Stimulated activated CD8-positive, alpha-beta memory T cell treated with anti-CD3 and anti-CD28 coated beads, Interleukin-7, amount 100 ng/mL, for 1 hour (primary cell): ENCODE data around the gene TBC1D22A.

Source experiments
- DNase-seq, 2 donors: peaks; one replicate each; pipeline ENCODE4 v3.0.0-alpha.2; 2020; ENCODE audit warnings: low read depth in 2 of 2

Gene TBC1D22A

DNA sequence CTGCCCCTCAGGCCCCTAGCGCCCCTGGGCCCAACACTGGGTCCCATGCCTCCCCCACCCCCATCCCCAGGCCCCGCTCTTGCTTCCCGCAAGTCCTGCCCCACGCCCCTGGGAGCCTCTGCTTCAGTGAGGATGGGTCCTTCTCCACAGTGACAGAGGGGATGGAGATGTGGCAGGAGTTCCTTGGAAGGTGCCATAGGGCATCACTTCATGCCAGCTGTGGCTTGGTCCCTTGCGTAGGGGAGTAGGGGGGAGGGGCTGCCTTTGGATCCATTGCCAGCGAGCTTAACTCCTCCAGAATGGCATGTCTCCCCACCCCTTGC is 9.5 kb upstream of the TBC1D22A start:
- no peak for DNase-seq

GRCh38 chr22:46753360-46753759 is 9.1 kb upstream of the TBC1D22A start:
- DNase-seq, result no peak

DNA sequence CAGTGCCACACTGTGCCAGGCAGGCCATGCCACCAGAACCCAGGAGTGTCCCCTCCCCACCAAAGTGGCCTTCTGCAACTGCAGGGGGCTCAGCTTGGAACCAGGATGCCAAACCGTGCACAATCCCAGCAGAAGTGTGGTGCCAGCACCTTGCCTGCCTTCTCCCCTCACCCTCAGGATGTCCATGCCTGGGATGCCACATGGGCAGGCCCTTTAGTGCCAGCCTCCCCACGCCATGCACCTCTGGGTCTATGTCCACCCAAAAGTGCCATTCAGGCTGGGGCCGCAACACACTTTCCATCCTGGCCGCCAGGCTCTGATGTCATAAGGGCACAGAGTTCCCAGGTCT is 8.7 kb upstream of the TBC1D22A start:
- DNase-seq, result no peak

- DNase-seq, result no peak
Measured at GRCh38 chr22:46754110-46754799, 8.2 kb upstream of the TBC1D22A start.

- DNase-seq, result no peak
Measured at GRCh38 chr22:46754826-46755225, 7.6 kb upstream of the TBC1D22A start.

DNA sequence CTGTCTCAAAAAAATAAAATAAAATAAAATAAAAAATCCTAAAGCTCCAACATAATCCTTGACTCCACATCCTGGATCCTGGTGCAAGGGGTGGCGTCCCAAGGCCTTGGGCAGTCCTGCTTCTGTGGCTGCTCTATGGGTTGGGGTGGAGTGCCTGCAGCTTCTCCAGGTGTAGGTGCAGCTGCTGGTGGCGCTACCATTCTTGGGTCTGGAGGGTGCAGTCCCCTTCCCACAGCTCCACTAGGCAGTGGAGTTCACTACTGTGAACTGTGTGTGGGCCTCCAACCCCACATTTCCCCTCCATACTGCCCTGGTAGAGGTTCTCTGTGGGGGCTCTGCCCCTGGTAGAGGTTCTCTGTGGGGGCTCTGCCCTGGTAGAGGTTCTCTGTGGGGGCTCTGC is 6.9 kb upstream of the TBC1D22A start:
- DNase-seq, result no peak

GRCh38 chr22:46756097-46756496 is 6.4 kb upstream of the TBC1D22A start:
- DNase-seq, result no peak

GRCh38 chr22:46757104-46757503 is 5.3 kb upstream of the TBC1D22A start:
- DNase-seq, result no peak

- no peak for DNase-seq
Measured at GRCh38 chr22:46758121-46758520, 4.3 kb upstream of the TBC1D22A start.

- DNase-seq, result no peak
Measured at GRCh38 chr22:46758867-46759290, 3.6 kb upstream of the TBC1D22A start.

GRCh38 chr22:46761017-46761416 is 1.4 kb upstream of the TBC1D22A start:
- DNase-seq, result no peak

GRCh38 chr22:46761539-46762237 is 762 bp upstream of the TBC1D22A start:
- no peak for DNase-seq

DNA sequence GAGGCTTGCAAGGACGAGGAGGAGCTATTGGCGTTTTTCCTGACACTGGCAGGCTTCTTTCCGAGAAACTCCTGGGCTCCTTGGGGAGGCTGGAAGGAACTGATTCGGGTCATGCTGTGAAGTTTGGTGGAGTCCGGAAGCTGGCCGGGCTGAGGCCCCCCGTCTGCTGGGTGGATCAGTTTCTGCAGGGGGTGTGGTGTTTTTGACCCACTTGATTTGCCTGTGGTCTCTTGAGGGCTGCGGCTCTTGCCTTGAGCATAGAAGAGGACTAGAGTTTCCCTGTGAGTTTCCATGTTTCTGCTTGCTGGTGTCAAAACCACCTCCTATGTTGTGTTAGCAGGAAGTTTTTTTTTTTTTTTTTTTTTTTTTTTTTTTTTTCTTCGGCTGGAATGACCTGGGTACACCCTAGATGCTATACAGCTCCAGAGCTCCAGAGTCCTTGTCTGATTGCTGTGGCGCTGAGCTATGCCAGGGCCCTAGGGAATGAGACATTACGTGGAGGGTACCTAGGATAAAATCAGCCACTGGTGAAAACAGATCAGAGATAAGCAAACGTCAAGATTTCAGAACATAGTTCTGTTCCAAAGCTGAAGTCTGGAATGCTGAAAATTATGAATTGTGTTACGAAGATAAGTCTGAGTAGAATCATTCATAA is 728 bp downstream of the TBC1D22A start:
- DNase-seq, result no peak

GRCh38 chr22:46764140-46764680 is 1.8 kb downstream of the TBC1D22A start:
- DNase-seq, result no peak

- DNase-seq, result no peak
Measured at GRCh38 chr22:46764779-46765485, 2.5 kb downstream of the TBC1D22A start.

- DNase-seq, result no peak
Measured at GRCh38 chr22:46766611-46767010, 4.2 kb downstream of the TBC1D22A start.

DNA sequence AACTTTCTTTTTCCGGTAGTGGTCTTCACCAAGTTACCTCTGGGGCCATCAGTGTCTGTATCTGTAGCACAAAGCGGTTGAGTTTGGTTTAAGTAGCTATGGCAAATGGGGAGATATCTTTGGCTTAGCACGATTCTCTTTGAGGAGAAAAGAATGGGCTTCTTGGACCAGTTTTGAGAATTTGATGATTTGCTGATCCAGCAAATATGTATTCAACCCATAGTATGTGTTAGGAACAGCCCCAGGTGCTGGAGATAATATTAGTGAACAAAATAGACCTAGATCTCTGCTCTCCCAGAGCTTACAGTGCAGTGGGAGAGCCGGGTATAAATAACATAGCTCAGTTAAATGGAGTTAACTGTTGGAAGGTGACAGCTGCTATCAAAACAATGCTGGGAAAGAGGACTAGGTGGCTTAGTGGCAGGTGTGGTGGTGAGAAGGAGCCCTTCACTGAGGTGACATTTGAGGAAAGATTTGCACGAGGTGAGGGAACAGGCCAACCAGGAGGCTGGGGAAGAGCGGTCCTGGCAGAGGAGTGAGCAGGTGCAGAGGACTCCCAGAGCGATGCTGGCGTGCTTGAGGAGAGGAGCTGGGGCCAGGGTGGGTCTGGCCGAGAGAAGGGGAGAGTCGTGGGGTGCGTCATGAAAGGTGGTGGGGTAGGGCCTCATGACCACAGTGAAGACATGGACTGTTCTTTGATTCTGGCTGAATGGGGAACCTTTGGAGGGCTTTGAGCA is 5.0 kb downstream of the TBC1D22A start:
- no peak for DNase-seq

GRCh38 chr22:46769191-46769675 is 6.8 kb downstream of the TBC1D22A start:
- DNase-seq, result no peak

DNA sequence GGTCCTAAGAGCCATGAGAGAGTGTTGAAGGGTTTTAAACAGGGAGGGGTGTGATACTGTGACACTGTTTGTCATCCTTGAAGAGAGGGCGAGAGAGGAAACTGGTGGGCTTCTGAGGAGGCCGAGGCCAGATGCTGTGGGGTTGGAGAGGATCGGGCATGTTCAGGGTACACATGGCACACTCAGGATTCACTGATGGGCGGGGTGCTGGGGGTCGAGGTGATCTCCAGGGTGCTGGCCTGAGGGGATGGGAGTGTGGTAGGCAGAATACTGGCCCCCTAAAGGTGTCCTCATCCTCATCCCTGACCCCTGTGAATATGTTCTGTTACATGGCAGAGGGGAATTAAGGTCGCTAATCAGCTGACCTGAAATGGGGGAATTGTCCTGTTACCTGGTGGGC is 7.3 kb downstream of the TBC1D22A start:
- DNase-seq, result no peak

DNA sequence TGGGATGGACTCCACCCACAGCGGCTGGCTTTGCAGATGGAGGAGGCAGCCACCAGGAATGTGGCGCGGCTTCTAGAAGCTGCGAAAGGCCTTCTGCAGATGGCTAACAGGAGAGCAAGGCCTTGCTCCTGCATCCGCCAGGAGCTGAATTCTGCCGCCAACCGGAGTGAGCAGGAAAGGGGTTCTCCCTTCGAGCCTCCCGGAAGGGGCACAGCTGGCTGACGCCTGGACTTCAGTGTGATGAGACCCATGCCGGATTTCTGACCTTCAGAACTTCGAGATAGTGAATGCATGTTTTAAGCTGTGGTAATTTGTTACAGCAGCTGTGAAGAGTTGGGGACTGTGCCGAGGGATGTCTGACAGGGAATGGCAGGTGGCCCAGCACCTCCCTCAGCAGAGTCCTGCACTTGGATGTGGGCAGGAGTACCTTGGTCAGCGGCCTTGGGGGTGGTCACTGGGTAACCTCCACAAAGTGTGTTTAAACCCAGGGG is 7.7 kb downstream of the TBC1D22A start:
- DNase-seq, result no peak

DNA sequence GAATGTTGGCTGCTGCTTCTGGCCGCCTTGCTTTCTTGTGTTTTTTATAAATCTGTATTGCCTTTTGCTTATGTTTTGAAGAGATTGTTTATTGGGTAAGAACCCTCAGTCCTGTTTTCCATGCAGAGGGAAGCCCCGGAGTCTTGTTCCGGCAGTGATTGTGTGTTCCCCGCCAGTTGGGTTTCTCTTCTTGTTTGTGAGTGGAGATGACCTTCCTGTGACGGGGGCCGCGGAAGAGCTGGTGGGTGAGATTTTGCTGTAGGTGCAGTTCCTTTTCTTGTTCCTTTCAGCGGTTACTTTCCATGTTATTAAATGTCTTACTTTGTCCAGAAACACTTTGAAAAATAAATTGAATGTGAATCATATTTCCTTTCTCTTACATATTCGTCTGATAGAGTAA is 8.3 kb downstream of the TBC1D22A start:
- DNase-seq, result no peak
